ENCODE measurements around the gene POLR3E. TPM values are rescaled to one million over a fixed set of nuclear protein-coding genes. Genes with fewer than 3 reads are reported as not detected.

Gene POLR3E
- total and polyA plus RNA-seq, 4 donors, result 16.0 to 42.9 (median 18.3) TPM

DNA sequence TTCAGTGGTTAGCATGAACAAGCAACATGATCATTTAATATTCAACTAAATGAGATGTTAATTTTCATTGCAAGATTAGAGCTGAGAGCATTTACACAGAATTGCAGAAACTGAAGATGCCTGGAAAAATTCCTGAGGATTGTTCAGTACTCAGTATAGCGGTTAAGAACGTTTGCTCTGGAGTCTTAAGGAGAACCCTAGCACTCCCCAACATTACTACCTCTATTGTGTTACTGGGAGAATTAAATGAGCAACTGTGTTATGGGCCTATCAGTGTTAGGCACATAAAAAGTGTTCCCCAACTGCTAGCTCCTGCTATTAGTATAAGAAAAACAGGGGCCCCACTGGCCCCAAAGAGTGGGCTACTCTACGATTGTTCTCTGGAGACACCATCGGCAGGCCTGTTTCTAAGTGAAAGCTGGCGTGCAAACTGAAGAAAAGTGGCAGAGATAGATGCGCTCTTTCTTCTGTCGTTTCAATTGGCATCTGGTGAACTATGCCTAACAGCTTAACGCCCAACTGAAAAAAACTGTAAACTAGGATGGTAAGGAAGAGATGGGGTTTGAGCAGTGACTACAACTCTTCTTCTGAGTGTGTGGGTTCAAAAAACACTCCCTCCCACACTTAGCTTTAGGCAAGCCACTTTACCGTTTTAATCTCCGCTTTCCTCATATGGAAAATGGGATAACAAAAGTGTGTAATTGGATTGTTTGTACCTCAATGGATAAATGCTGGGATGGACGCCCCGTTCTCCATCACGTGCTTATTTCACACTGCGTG lies 75.9 kb downstream of the POLR3E start:
- WGBS, result 47% methylated on average over 14 of the region's 14 CpGs
- Histone ChIP-seq H3K4me3 (ENCODE audit: low read depth in 1 of 3, low read length in 3 of 3) (peak overlapping the region; percentile 79 to 96 (median 85)), H3K9ac (ENCODE audit: low read depth in 1 of 2, low read length in 2 of 2) (peak overlapping the region; percentile 3 to 67), H3K36me3 (ENCODE audit: control insufficient read depth in 4 of 4, insufficient read depth in 3 of 4, low read depth in 1 of 4, low read length in 3 of 4) (no peaks in the 10 kb centered on the region), H3K9me3 (ENCODE audit: control insufficient read depth in 4 of 4, low read length in 3 of 4) (no peaks in the 10 kb centered on the region), H3K4me1 (ENCODE audit: control insufficient read depth in 4 of 4, insufficient read depth in 4 of 4, low read length in 3 of 4) (peaks cover 5 to 44% (median 17%) of the 10 kb centered on the region in 4 donors), H3K27ac (ENCODE audit: low read depth in 1 of 2, low read length in 2 of 2) (peak overlapping the region; percentile 94 to 96), H3K27me3 (ENCODE audit: control insufficient read depth in 4 of 4, insufficient read depth in 4 of 4, low read length in 3 of 4) (no peaks in the 10 kb centered on the region)
- DNase-seq (ENCODE audit: low spot score), result no peak
- TF ChIP-seq RAD21 (IDR thresholded peaks at IDR 0.05) (no peak), RXRA (IDR thresholded peaks at IDR 0.05) (no peak), FOXA1 (IDR thresholded peaks at IDR 0.05) (no peak), JUND (IDR thresholded peaks at IDR 0.05) (no peak), TAF1 (conservative IDR thresholded peaks at IDR 0.05) (no peak), FOXA2 (IDR thresholded peaks at IDR 0.05) (no peak), SP1 (IDR thresholded peaks at IDR 0.05) (no peak), HNF4G (IDR thresholded peaks at IDR 0.05) (no peak), YY1 (IDR thresholded peaks at IDR 0.05) (no peak)
- TF ChIP-seq, protein P1, sequence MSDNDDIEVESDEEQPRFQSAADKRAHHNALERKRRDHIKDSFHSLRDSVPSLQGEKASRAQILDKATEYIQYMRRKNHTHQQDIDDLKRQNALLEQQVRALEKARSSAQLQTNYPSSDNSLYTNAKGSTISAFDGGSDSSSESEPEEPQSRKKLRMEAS (IDR thresholded peaks at IDR 0.05), result no peak
- TF ChIP-seq, protein P2, sequence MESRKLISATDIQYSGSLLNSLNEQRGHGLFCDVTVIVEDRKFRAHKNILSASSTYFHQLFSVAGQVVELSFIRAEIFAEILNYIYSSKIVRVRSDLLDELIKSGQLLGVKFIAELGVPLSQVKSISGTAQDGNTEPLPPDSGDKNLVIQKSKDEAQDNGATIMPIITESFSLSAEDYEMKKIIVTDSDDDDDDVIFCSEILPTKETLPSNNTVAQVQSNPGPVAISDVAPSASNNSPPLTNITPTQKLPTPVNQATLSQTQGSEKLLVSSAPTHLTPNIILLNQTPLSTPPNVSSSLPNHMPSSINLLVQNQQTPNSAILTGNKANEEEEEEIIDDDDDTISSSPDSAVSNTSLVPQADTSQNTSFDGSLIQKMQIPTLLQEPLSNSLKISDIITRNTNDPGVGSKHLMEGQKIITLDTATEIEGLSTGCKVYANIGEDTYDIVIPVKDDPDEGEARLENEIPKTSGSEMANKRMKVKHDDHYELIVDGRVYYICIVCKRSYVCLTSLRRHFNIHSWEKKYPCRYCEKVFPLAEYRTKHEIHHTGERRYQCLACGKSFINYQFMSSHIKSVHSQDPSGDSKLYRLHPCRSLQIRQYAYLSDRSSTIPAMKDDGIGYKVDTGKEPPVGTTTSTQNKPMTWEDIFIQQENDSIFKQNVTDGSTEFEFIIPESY (IDR thresholded peaks at IDR 0.05), result no peak
- TF ChIP-seq, protein P3, sequence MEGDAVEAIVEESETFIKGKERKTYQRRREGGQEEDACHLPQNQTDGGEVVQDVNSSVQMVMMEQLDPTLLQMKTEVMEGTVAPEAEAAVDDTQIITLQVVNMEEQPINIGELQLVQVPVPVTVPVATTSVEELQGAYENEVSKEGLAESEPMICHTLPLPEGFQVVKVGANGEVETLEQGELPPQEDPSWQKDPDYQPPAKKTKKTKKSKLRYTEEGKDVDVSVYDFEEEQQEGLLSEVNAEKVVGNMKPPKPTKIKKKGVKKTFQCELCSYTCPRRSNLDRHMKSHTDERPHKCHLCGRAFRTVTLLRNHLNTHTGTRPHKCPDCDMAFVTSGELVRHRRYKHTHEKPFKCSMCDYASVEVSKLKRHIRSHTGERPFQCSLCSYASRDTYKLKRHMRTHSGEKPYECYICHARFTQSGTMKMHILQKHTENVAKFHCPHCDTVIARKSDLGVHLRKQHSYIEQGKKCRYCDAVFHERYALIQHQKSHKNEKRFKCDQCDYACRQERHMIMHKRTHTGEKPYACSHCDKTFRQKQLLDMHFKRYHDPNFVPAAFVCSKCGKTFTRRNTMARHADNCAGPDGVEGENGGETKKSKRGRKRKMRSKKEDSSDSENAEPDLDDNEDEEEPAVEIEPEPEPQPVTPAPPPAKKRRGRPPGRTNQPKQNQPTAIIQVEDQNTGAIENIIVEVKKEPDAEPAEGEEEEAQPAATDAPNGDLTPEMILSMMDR (IDR thresholded peaks at IDR 0.05; ENCODE audit: low read depth, low read length, missing input control), result no peak
- TF ChIP-seq, protein P4, sequence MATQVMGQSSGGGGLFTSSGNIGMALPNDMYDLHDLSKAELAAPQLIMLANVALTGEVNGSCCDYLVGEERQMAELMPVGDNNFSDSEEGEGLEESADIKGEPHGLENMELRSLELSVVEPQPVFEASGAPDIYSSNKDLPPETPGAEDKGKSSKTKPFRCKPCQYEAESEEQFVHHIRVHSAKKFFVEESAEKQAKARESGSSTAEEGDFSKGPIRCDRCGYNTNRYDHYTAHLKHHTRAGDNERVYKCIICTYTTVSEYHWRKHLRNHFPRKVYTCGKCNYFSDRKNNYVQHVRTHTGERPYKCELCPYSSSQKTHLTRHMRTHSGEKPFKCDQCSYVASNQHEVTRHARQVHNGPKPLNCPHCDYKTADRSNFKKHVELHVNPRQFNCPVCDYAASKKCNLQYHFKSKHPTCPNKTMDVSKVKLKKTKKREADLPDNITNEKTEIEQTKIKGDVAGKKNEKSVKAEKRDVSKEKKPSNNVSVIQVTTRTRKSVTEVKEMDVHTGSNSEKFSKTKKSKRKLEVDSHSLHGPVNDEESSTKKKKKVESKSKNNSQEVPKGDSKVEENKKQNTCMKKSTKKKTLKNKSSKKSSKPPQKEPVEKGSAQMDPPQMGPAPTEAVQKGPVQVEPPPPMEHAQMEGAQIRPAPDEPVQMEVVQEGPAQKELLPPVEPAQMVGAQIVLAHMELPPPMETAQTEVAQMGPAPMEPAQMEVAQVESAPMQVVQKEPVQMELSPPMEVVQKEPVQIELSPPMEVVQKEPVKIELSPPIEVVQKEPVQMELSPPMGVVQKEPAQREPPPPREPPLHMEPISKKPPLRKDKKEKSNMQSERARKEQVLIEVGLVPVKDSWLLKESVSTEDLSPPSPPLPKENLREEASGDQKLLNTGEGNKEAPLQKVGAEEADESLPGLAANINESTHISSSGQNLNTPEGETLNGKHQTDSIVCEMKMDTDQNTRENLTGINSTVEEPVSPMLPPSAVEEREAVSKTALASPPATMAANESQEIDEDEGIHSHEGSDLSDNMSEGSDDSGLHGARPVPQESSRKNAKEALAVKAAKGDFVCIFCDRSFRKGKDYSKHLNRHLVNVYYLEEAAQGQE (IDR thresholded peaks at IDR 0.05), result no peak
- TF ChIP-seq, protein P5, sequence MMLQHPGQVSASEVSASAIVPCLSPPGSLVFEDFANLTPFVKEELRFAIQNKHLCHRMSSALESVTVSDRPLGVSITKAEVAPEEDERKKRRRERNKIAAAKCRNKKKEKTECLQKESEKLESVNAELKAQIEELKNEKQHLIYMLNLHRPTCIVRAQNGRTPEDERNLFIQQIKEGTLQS (IDR thresholded peaks at IDR 0.05), result no peak
